Body of pancreas (tissue), 4 donors: ENCODE measurements around the gene GRXCR2. TPM values are rescaled to one million over a fixed set of nuclear protein-coding genes. Genes with fewer than 3 reads are reported as not detected.
"Not testable (repeated sequence)": the region's sequence is repeated elsewhere in the genome, so short reads cannot be mapped to it uniquely, and the experiment has no call there.

ENCODE experiments used
- ATAC-seq: fragments of 150-250 bp; one replicate; pipeline ENCODE4 v1.9.1; 2016
- DNase-seq, 4 donors: peaks; one replicate each; pipeline ENCODE4 v3.0.0-alpha.2; 2019
- H3K27ac ChIP-seq, 4 donors: fragments of 200-600 bp; sonication (generic); 1 replicate in 3 of 4; 2 replicates in 1 of 4; pipeline versions ENCODE4 v1.5.1 to v1.6.1; 2016 to 2019; ENCODE audit warnings: mild to moderate bottlenecking in 1 of 4, mixed read lengths in 1 of 4, moderate library complexity in 1 of 4
- H3K27me3 ChIP-seq, 2 donors: fragments of 200-600 bp; sonication (generic); one replicate each; pipeline ENCODE4 v1.6.0; 2016; ENCODE audit warnings: mild to moderate bottlenecking in 1 of 2
- H3K36me3 ChIP-seq, 2 donors: fragments of 200-600 bp; sonication (generic); replicated peaks in 1 of 2; 2 replicates each; pipeline ENCODE4 v1.5.1; 2016; ENCODE audit warnings: low read depth in 2 of 2; ENCODE audit not compliant: insufficient read depth in 1 of 2
- H3K4me1 ChIP-seq: fragments of 200-600 bp; sonication (generic); one replicate; pipeline ENCODE4 v1.6.0; 2016
- H3K4me3 ChIP-seq, 2 donors: fragments of 200-600 bp; sonication (generic); 1 replicate in 1 of 2; 2 replicates in 1 of 2; pipeline ENCODE4 v1.5.1; 2016 to 2019
- H3K9me3 ChIP-seq, 3 donors: fragments of 200-600 bp; sonication (generic); 1 replicate in 2 of 3; 2 replicates in 1 of 3; pipeline ENCODE4 v1.5.1; 2016
- CTCF ChIP-seq, 7 experiments: fragments of 450-650 bp in 4 of 7; fragments of 200-600 bp in 3 of 7; sonication (generic) in 3 of 7; IDR thresholded peaks; one replicate each; pipeline ENCODE4 v1.5.1; 2016 to 2019; ENCODE audit warnings: antibody characterized with exemption in 7 of 7
- POLR2A ChIP-seq, 3 donors: fragments of 450-650 bp; IDR thresholded peaks; one replicate each; pipeline ENCODE4 v1.6.1; 2016; ENCODE audit warnings: antibody characterized with exemption in 3 of 3, mild to moderate bottlenecking in 2 of 3
- WGBS, 2 donors: methylation state at CpG; one replicate each; pipeline ENCODE4 v1.1.5; 2017; 5-methylcytosine and 5-hydroxymethylcytosine counted together
- intact Hi-C: fragments of 100-400 bp; cut with DNase I; formaldehyde crosslinking; loops from one replicate; pipeline ENCODE4 v1.15.1; 2023
- total RNA-seq, 2 donors: library from RNA; depleted of rRNA; stranded (reverse); fragments of >200 nt; gene quantifications; one replicate each; pipeline ENCODE4 v1.1.0, GENCODE V29; 2016

Gene GRXCR2
- total RNA-seq, 2 donors from 2014 or later: not detected

GRCh38 chr5:145869753-145870152 lies 3.1 kb downstream of the GRXCR2 start:
- H3K4me3 ChIP-seq: no peak overlapping the region
- no peak for TF ChIP-seq CTCF (IDR thresholded peaks at IDR 0.05)
- TF ChIP-seq POLR2A (IDR thresholded peaks at IDR 0.05): no peak
- no peaks in the 10 kb centered on the region for H3K4me1 ChIP-seq
- intact Hi-C loops: no loop called here
- no peak overlapping the region for H3K27ac ChIP-seq
- ATAC-seq (no peak), DNase-seq (no peak)
- H3K27me3 ChIP-seq: no peaks in the 10 kb centered on the region
- H3K9me3 ChIP-seq: no peaks in the 10 kb centered on the region
- no peaks in the 10 kb centered on the region for H3K36me3 ChIP-seq
- 52 to 64% methylated on average over 4 of the region's 4 CpGs for WGBS, 2 donors

- no peaks in the 10 kb centered on the region for H3K9me3 ChIP-seq
- WGBS, 2 donors: 31 to 39% methylated on average over 1 of the region's 1 CpG
- H3K36me3 ChIP-seq: no peaks in the 10 kb centered on the region
- ATAC-seq (no peak), DNase-seq (no peak)
- H3K4me1 ChIP-seq: no peaks in the 10 kb centered on the region
- TF ChIP-seq CTCF (IDR thresholded peaks at IDR 0.05): no peak
- no peak for TF ChIP-seq POLR2A (IDR thresholded peaks at IDR 0.05)
- H3K4me3 ChIP-seq: no peak overlapping the region
- intact Hi-C loops: no loop called here
- H3K27me3 ChIP-seq: no peaks in the 10 kb centered on the region
- H3K27ac ChIP-seq: no peak overlapping the region
These were observed 5.0 kb downstream of the GRXCR2 start for GRCh38 chr5:145867806-145868205.

GRCh38 chr5:145864432-145864831 lies 8.4 kb downstream of the GRXCR2 start:
- not testable (repeated sequence) for ATAC-seq

GRCh38 chr5:145863003-145863402 lies 9.8 kb downstream of the GRXCR2 start:
- no peaks in the 10 kb centered on the region for H3K9me3 ChIP-seq
- no peak overlapping the region for H3K4me3 ChIP-seq
- no peak for ATAC-seq
- H3K36me3 ChIP-seq: no peaks in the 10 kb centered on the region
- H3K27ac ChIP-seq: no peak overlapping the region
- no peak for DNase-seq
- intact Hi-C loops: no loop called here
- TF ChIP-seq CTCF (IDR thresholded peaks at IDR 0.05) (no peak), POLR2A (IDR thresholded peaks at IDR 0.05) (no peak)
- 67 to 69% methylated on average over 3 of the region's 3 CpGs for WGBS, 2 donors
- H3K4me1 ChIP-seq: no peaks in the 10 kb centered on the region
- H3K27me3 ChIP-seq: no peaks in the 10 kb centered on the region

More at GRCh38 chr5:145864432-145864831, 8.4 kb downstream of the GRXCR2 start:
- WGBS, 2 donors: 81 to 88% methylated on average over 2 of the region's 2 CpGs
- H3K27me3 ChIP-seq, H3K36me3 ChIP-seq, H3K4me3 ChIP-seq, H3K9me3 ChIP-seq, DNase-seq, intact Hi-C loops, H3K4me1 ChIP-seq, H3K27ac ChIP-seq: not testable (repeated sequence)

- no peak overlapping the region for H3K4me3 ChIP-seq
- ATAC-seq (no peak), DNase-seq (no peak)
- no peaks in the 10 kb centered on the region for H3K27me3 ChIP-seq
- H3K27ac ChIP-seq: no peak overlapping the region
- H3K36me3 ChIP-seq: no peaks in the 10 kb centered on the region
- no peaks in the 10 kb centered on the region for H3K9me3 ChIP-seq
- no peaks in the 10 kb centered on the region for H3K4me1 ChIP-seq
- TF ChIP-seq POLR2A (IDR thresholded peaks at IDR 0.05) (no peak), CTCF (IDR thresholded peaks at IDR 0.05) (no peak)
- intact Hi-C loops: no loop called here
- WGBS, 2 donors: 64 to 67% methylated on average over 3 of the region's 3 CpGs
These were observed 12.9 kb downstream of the GRXCR2 start for GRCh38 chr5:145859897-145860296.
